HCT116 (cell line): ENCODE results near the gene ENGASE.

ENCODE experiments used
- CTCF ChIP-seq, 3 experiments: fragments of 200-600 bp in 1 of 3; sonication (generic) in 1 of 3; IDR thresholded peaks in 2 of 3; conservative IDR thresholded peaks in 1 of 3; 2 replicates each; pipeline ENCODE4 v1.5.1; 2012 to 2017; ENCODE audit warnings: low read depth in 2 of 3, low read length in 2 of 3, antibody characterized with exemption in 1 of 3, borderline replicate concordance in 1 of 3, control low read depth in 1 of 3, mild to moderate bottlenecking in 1 of 3, mixed read lengths in 1 of 3, mixed run types in 1 of 3, moderate library complexity in 1 of 3; ENCODE audit not compliant: insufficient read depth in 1 of 3
- EGR1 ChIP-seq: IDR thresholded peaks from 2 replicates; pipeline ENCODE4 v1.6.1; 2012; ENCODE audit warnings: low read depth
- ELF1 ChIP-seq: IDR thresholded peaks from 2 replicates; pipeline ENCODE4 v1.6.1; 2012; ENCODE audit warnings: low read depth, borderline replicate concordance
- EZH2 ChIP-seq: fragments of 200-600 bp; sonication (generic); IDR thresholded peaks from 2 replicates; pipeline ENCODE4 v1.6.1; 2017; ENCODE audit warnings: antibody characterized with exemption, mixed run types
- EZH2phosphoT487 ChIP-seq: fragments of 200-600 bp; IDR thresholded peaks from 2 replicates; pipeline ENCODE4 v1.6.1; 2018; ENCODE audit warnings: antibody characterized with exemption, borderline replicate concordance
- JUND ChIP-seq: IDR thresholded peaks from 2 replicates; pipeline ENCODE4 v1.6.1; 2012
- POLR2A ChIP-seq: IDR thresholded peaks from 2 replicates; pipeline ENCODE4 v1.7.0; 2011; ENCODE audit warnings: borderline replicate concordance; ENCODE audit not compliant: insufficient read depth, insufficient read length; ENCODE audit errors: extremely low read depth
- POLR2AphosphoS5 ChIP-seq: IDR thresholded peaks from 2 replicates; pipeline ENCODE4 v1.6.1; 2011; ENCODE audit warnings: mild to moderate bottlenecking, low read depth, low read length, moderate library complexity
- REST ChIP-seq: IDR thresholded peaks from 2 replicates; pipeline ENCODE4 v1.6.1; 2012; ENCODE audit warnings: low read depth
- SIN3A ChIP-seq: IDR thresholded peaks from 2 replicates; pipeline ENCODE4 v1.6.1; 2012; ENCODE audit warnings: low read depth
- SRF ChIP-seq: IDR thresholded peaks from 2 replicates; pipeline ENCODE4 v1.6.1; 2012; ENCODE audit warnings: low read depth
- YY1 ChIP-seq: IDR thresholded peaks from 2 replicates; pipeline ENCODE4 v1.6.1; 2011; ENCODE audit warnings: low read length, low read depth, moderate library complexity, mild to moderate bottlenecking; ENCODE audit not compliant: insufficient replicate concordance; ENCODE audit errors: extremely low read depth
- ZNF274 ChIP-seq: fragments of 200-500 bp; sonication (Bioruptor generic); IDR thresholded peaks from 2 replicates; pipeline ENCODE4 v1.6.1; 2014; ENCODE audit warnings: mild to moderate bottlenecking, low read depth, low read length, inconsistent platforms
- TF ChIP-seq, protein P1 (sequence below): IDR thresholded peaks from 2 replicates; pipeline ENCODE4 v1.6.1; 2012

DNA sequence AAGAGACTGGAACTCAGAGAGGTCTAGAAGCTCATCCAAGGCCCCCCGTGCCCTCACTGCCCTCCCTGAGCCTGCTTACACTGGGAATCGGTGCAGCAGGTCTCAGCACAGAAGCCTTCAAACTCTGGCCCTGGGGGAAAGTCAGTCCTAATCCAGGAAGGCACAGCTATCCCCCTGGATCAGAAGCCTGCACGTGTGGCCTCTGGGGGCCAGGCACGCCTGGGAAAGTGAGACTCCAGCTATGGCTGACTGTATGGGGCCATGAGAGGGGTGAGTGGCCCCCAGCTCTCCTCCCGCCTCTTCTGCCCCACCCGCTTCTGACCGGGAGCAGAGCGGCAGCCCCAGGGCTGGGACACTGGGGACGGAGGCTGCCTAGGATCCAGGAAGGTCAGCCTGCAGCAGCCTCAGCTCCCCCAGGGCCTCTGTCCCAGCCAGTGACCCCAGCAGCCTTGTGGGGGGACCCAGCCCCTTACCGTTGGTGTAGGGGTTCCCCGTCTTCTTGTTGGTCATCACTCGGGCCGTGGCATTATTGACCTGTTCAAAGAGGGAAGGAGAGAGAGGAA lies 26.6 kb downstream of the ENGASE start:
- TF ChIP-seq REST (no peak), POLR2A (no peak), CTCF (IDR thresholded peaks at IDR 0.05 in 2 of 3, conservative IDR thresholded peaks at IDR 0.05 in 1 of 3; ENCODE audit: borderline replicate concordance in 1 of 3, insufficient read depth in 1 of 3, low read depth in 2 of 3, low read length in 2 of 3) (no peak), POLR2AphosphoS5 (no peak), JUND (no peak), SRF (no peak), SIN3A (no peak), YY1 (no peak), ZNF274 (no peak), EZH2 (no peak), EZH2phosphoT487 (no peak), EGR1 (no peak), ELF1 (no peak)
- TF ChIP-seq, protein P1, sequence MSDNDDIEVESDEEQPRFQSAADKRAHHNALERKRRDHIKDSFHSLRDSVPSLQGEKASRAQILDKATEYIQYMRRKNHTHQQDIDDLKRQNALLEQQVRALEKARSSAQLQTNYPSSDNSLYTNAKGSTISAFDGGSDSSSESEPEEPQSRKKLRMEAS, result no peak
